Endothelial cell of umbilical vein (primary cell): ENCODE data around the gene PSKH1. TPM values are rescaled to one million over a fixed set of nuclear protein-coding genes. Genes with fewer than 3 reads are reported as not detected.

Experiments used
- BruUV-seq: library from RNA; stranded (reverse); fragments of 400-500 nt; replicated peaks from 2 replicates; lab custom pipeline; 2021; lab: Mats Ljungman, UMichigan
- CTCF ChIA-PET: fragments of 300-600, 350-600 bp; sonication (Branson Sonifier 250); formaldehyde crosslinking; loops from one replicate; lab custom pipeline; 2021; ENCODE audit warnings: antibody characterized with exemption, inconsistent platforms; lab: Charles Lee
- POLR2A ChIA-PET: fragments of 300-600, 350-600 bp; sonication (Branson Sonifier 250); formaldehyde crosslinking; loops from one replicate; lab custom pipeline; 2021; ENCODE audit warnings: antibody characterized with exemption, inconsistent platforms; lab: Charles Lee
- DNase-seq: peaks from one replicate; pipeline ENCODE4 v3.0.0-alpha.2; 2011; ENCODE audit warnings: low read depth, low spot score
- FAIRE-seq: peaks from 2 replicates; lab custom pipeline; 2011; peaks lifted over from hg19 to GRCh38; lab: Jason Lieb, UNC
- H2AFZ ChIP-seq: 2 replicates; pipeline ENCODE4 v1.6.0; 2012; ENCODE audit warnings: low read depth, low read length, control low read depth, inconsistent platforms
- H3K27ac ChIP-seq: 2 replicates; pipeline ENCODE4 v1.5.1; 2011; ENCODE audit warnings: low read depth, mild to moderate bottlenecking, control low read depth, low read length, moderate library complexity; ENCODE audit not compliant: insufficient read depth
- H3K27me3 ChIP-seq, 2 experiments: 2 replicates each; pipeline versions ENCODE4 v1.6.0 to v1.6.1; 2011; ENCODE audit warnings: low read length in 2 of 2, mixed read lengths in 1 of 2; ENCODE audit not compliant: control insufficient read depth in 2 of 2, insufficient read depth in 2 of 2
- H3K36me3 ChIP-seq, 2 experiments: 2 replicates in 1 of 2; 3 replicates in 1 of 2; pipeline ENCODE4 v1.5.1; 2011; ENCODE audit warnings: low read length in 2 of 2, mild to moderate bottlenecking in 1 of 2, moderate library complexity in 1 of 2; ENCODE audit not compliant: control insufficient read depth in 2 of 2, insufficient read depth in 2 of 2; ENCODE audit errors: extremely low read depth in 1 of 2
- H3K4me1 ChIP-seq: 3 replicates; pipeline ENCODE4 v1.5.1; 2011; ENCODE audit warnings: mild to moderate bottlenecking, low read length; ENCODE audit not compliant: control insufficient read depth, insufficient read depth; ENCODE audit errors: extremely low read depth
- H3K4me2 ChIP-seq: 2 replicates; pipeline ENCODE4 v1.6.1; 2011; ENCODE audit warnings: low read length, control low read depth, mixed read lengths; ENCODE audit not compliant: insufficient read depth
- H3K4me3 ChIP-seq, 3 experiments: fragments of 200-600 bp in 1 of 3; sonication (generic), shearing (Covaris generic) in 1 of 3; replicated peaks in 1 of 3; 2 replicates each; pipeline ENCODE4 v1.5.1; 2011 to 2016; ENCODE audit warnings: control low read depth in 3 of 3, low read length in 3 of 3, mild to moderate bottlenecking in 2 of 3, inconsistent platforms in 1 of 3, low read depth in 1 of 3, moderate library complexity in 1 of 3; ENCODE audit not compliant: insufficient read depth in 1 of 3
- H3K79me2 ChIP-seq: 2 replicates; pipeline ENCODE4 v1.6.0; 2012; ENCODE audit warnings: low read length, inconsistent platforms; ENCODE audit not compliant: control insufficient read depth, insufficient read depth
- H3K9ac ChIP-seq: replicated peaks from 2 replicates; pipeline ENCODE3; 2011; ENCODE audit warnings: low read length, control low read depth; ENCODE audit not compliant: insufficient read depth; ENCODE audit errors: extremely low read depth
- H3K9me1 ChIP-seq: replicated peaks from 3 replicates; pipeline ENCODE4 v1.6.0; 2011; ENCODE audit warnings: mild to moderate bottlenecking, low read length; ENCODE audit not compliant: control insufficient read depth, insufficient read depth; ENCODE audit errors: extremely low read depth
- H3K9me3 ChIP-seq: replicated peaks from 2 replicates; pipeline ENCODE4 v1.5.1; 2012; ENCODE audit warnings: low read length, inconsistent platforms; ENCODE audit not compliant: control insufficient read depth, insufficient read depth
- H4K20me1 ChIP-seq: replicated peaks from 2 replicates; pipeline ENCODE3; 2011; ENCODE audit warnings: mild to moderate bottlenecking, low read length; ENCODE audit not compliant: control insufficient read depth, insufficient read depth; ENCODE audit errors: extremely low read depth
- CTCF ChIP-seq, 2 donors: IDR thresholded peaks; 1 replicate in 1 of 2; 2 replicates in 1 of 2; pipeline ENCODE4 v1.5.1; 2011; ENCODE audit warnings: low read length in 2 of 2, mild to moderate bottlenecking in 2 of 2, moderate library complexity in 2 of 2, control low read depth in 1 of 2, inconsistent platforms in 1 of 2, low read depth in 1 of 2; ENCODE audit not compliant: insufficient read depth in 1 of 2; ENCODE audit errors: extremely low read depth in 1 of 2
- FOS ChIP-seq: IDR thresholded peaks from 2 replicates; pipeline ENCODE4 v1.6.1; 2011; ENCODE audit warnings: mild to moderate bottlenecking, low read length, moderate library complexity, borderline replicate concordance; ENCODE audit not compliant: insufficient read depth
- GATA2 ChIP-seq: IDR thresholded peaks from 2 replicates; pipeline ENCODE4 v1.7.0; 2011; ENCODE audit warnings: low read depth, mild to moderate bottlenecking, moderate library complexity, mixed read lengths, low read length; ENCODE audit not compliant: insufficient read length, insufficient read depth
- MYC ChIP-seq: IDR thresholded peaks from one replicate; pipeline ENCODE4 v1.6.1; 2011; ENCODE audit warnings: mild to moderate bottlenecking, low read depth, low read length
- POLR2A ChIP-seq: IDR thresholded peaks from 2 replicates; pipeline ENCODE4 v1.6.1; 2012; ENCODE audit warnings: low read depth, mild to moderate bottlenecking, control low read depth, low read length
- POLR2AphosphoS5 ChIP-seq: IDR thresholded peaks from 2 replicates; pipeline ENCODE4 v1.6.1; 2012; ENCODE audit warnings: low read depth, mild to moderate bottlenecking, control low read depth, low read length, moderate library complexity; ENCODE audit not compliant: insufficient read depth
- dilution Hi-C: fragments of 300-500 bp; cut with MboI; formaldehyde crosslinking; loops from one replicate; pipeline ENCODE4 v1.15.0; 2019; ENCODE audit warnings: low sequenced_read_pairs; ENCODE audit not compliant: extremely low pct_ligation_motif_present
- intact Hi-C: fragments of 100-400 bp; cut with micrococcal nuclease; formaldehyde crosslinking; loops from one replicate; pipeline ENCODE4 v1.10.0; 2022
- polyA plus RNA-seq, 4 experiments: library from polyadenylated mRNA; depleted of rRNA in 3 of 4; stranded (reverse) in 3 of 4; unstranded in 1 of 4; fragments of >200 nt; gene quantifications; 2 replicates each; pipeline versions ENCODE4 v1.2.1 to v1.2.3, GENCODE V29; 2011 to 2012; ENCODE audit warnings: missing spikeins in 1 of 4
- total RNA-seq: library from RNA; stranded (reverse); gene quantifications from 2 replicates; pipeline ENCODE4 v1.2.3, GENCODE V29; 2021

PSKH1 gene
- total and polyA plus RNA-seq, 2 donors (not counting 3 experiments of a cell fraction or from before 2014, with no cell fraction given) = 25.9 to 42.6 TPM

- intact Hi-C loops = no loop called here
- CTCF ChIA-PET = interaction anchor here (1.3 to 3.1 kb wide), 4 partner anchors 14 to 124 kb away, joined by 3 to 27 read pairs (median 12); no protein-coding TSS in a partner anchor
- POLR2A ChIA-PET = no interaction called here
These were observed 46.7 kb downstream of the PSKH1 start for GRCh38 chr16:67939507-67940445.

GRCh38 chr16:67940446-67941089 lies 47.5 kb downstream of the PSKH1 start:
- H3K36me3 ChIP-seq = peaks cover 11 to 40% of the 10 kb centered on the region in 2 experiments
- H3K4me1 ChIP-seq = peaks cover 6% of the 10 kb centered on the region
- intact Hi-C loops = no loop called here
- no peaks in the 10 kb centered on the region for H3K27me3 ChIP-seq
- BruUV-seq = no TSS peak
- no peaks in the 10 kb centered on the region for H3K79me2 ChIP-seq
- no peaks in the 10 kb centered on the region for H3K9me3 ChIP-seq
- no peak overlapping the region for H3K4me3 ChIP-seq
- no peaks in the 10 kb centered on the region for H3K9me1 ChIP-seq
- no peak overlapping the region for H2AFZ ChIP-seq
- TF ChIP-seq CTCF (IDR thresholded peaks at IDR 0.05; ENCODE audit: extremely low read depth in 1 of 2, insufficient read depth in 1 of 2, low read depth in 1 of 2, low read length in 2 of 2) (no peak), GATA2 (no peak), MYC (no peak), FOS (no peak), POLR2AphosphoS5 (no peak)
- DNase-seq = no peak
- FAIRE-seq = no peak
- dilution Hi-C loops = no loop called here
- POLR2A ChIA-PET = no interaction called here
- no peaks in the 10 kb centered on the region for H4K20me1 ChIP-seq
- CTCF ChIA-PET = interaction anchor here (1.3 to 3.1 kb wide), 4 partner anchors 15 to 125 kb away, joined by 3 to 27 read pairs (median 12); no protein-coding TSS in a partner anchor
- no peak overlapping the region for H3K27ac ChIP-seq
- no peak overlapping the region for H3K4me2 ChIP-seq
- H3K9ac ChIP-seq = no peak overlapping the region

More at GRCh38 chr16:67939507-67940445, 46.7 kb downstream of the PSKH1 start:
- Histone ChIP-seq H3K4me2 (no peak overlapping the region), H3K4me3 (no peak overlapping the region), H3K27ac (no peak overlapping the region), H2AFZ (no peak overlapping the region), H3K27me3 (no peaks in the 10 kb centered on the region), H3K4me1 (peaks cover 13% of the 10 kb centered on the region), H3K9ac (no peak overlapping the region), H3K79me2 (no peaks in the 10 kb centered on the region), H3K9me1 (no peaks in the 10 kb centered on the region), H4K20me1 (no peaks in the 10 kb centered on the region), H3K36me3 (peaks cover 7 to 32% of the 10 kb centered on the region in 2 experiments), H3K9me3 (no peaks in the 10 kb centered on the region)
- no peak for TF ChIP-seq POLR2A
- TF ChIP-seq POLR2AphosphoS5 = peak; percentile 7
- DNase-seq (no peak), FAIRE-seq (no peak)
- no TSS peak for BruUV-seq
- dilution Hi-C loops = no loop called here
